ENCODE results near the gene SEPTIN5. TPM values are rescaled to one million over a fixed set of nuclear protein-coding genes. Genes with fewer than 3 reads are reported as not detected.

Gene SEPTIN5
- total RNA-seq, 1 donor from 2014 or later: 7.3 TPM

- no peak overlapping the region for H3K4me3 Mint-ChIP-seq (ENCODE audit: unreplicated experiment)
- peaks cover 16% of the 10 kb centered on the region for H3K27me3 ChIP-seq (ENCODE audit: insufficient read depth, low read length)
- DNase-seq (ENCODE audit: low read depth) (no peak), FAIRE-seq (no peak)
- TF ChIP-seq CTCF (IDR thresholded peaks at IDR 0.05; ENCODE audit: insufficient read depth, low read depth, low read length) (no peak), EZH2 (IDR thresholded peaks at IDR 0.05; ENCODE audit: insufficient read depth, low read length) (no peak)
- peaks cover 1% of the 10 kb centered on the region for H3K36me3 Mint-ChIP-seq (ENCODE audit: low read depth, unreplicated experiment)
- H2AFZ ChIP-seq (ENCODE audit: low read depth, low read length): no peak overlapping the region
- H3K4me2 ChIP-seq (ENCODE audit: low read length): no peak overlapping the region
- H4K20me1 ChIP-seq (ENCODE audit: insufficient read depth, low read length): no peaks in the 10 kb centered on the region
- H3K4me1 Mint-ChIP-seq (ENCODE audit: low read depth, unreplicated experiment): no peaks in the 10 kb centered on the region
- no peak overlapping the region for H3K9ac ChIP-seq (ENCODE audit: low read length)
- no peaks in the 10 kb centered on the region for H3K9me3 ChIP-seq (ENCODE audit: insufficient read depth, low read depth, low read length)
- H3K9me3 Mint-ChIP-seq (ENCODE audit: unreplicated experiment): no peaks in the 10 kb centered on the region
- H3K36me3 ChIP-seq (ENCODE audit: insufficient read depth, low read length): no peaks in the 10 kb centered on the region
- H3K79me2 ChIP-seq (ENCODE audit: insufficient read depth, low read length): no peaks in the 10 kb centered on the region
- no peak overlapping the region for H3K27ac ChIP-seq (ENCODE audit: low read depth, low read length)
- H3K4me3 ChIP-seq (ENCODE audit: insufficient read depth, low read depth, low read length): no peak overlapping the region
- peaks cover 19% of the 10 kb centered on the region for H3K27me3 Mint-ChIP-seq (ENCODE audit: low read depth, unreplicated experiment)
- no peaks in the 10 kb centered on the region for H3K4me1 ChIP-seq (ENCODE audit: insufficient read depth, low read length)
- H3K27ac Mint-ChIP-seq (ENCODE audit: unreplicated experiment): no peak overlapping the region
Observed at GRCh38 chr22:19678949-19679521, 35.3 kb upstream of the SEPTIN5 start.

DNA sequence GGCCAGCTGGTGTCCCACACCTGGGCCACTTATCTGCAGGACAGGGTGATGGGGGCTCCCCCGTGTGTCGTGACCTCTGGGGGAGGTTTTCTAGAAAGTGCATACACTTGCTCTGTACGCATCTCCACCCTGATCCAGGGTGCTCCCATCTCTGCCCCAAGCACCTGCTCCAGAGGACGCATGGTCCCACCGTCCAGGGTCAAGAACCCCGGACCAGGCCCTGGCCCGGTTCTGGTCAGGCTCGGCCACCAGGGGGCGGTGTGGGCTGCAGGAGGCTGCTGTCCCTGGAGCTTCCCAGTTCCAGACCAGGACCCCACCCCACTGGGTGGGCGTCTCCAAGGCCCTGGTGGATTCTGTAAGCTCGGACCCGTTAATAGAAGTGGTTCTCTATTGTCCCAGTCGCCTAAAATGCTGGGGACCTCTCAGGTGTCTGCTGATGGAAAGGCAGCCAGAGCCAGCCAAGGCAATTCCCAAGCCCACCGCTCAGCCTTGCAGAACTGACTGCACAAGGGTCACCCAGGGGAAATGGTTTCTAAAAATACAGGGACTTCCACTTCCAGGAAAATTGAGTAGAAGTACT lies 34.7 kb upstream of the SEPTIN5 start:
- Mint-ChIP-seq H3K36me3 (ENCODE audit: low read depth, unreplicated experiment) (peaks cover 1% of the 10 kb centered on the region), H3K27ac (ENCODE audit: unreplicated experiment) (no peak overlapping the region), H3K4me3 (ENCODE audit: unreplicated experiment) (no peak overlapping the region), H3K4me1 (ENCODE audit: low read depth, unreplicated experiment) (no peaks in the 10 kb centered on the region), H3K9me3 (ENCODE audit: unreplicated experiment) (no peaks in the 10 kb centered on the region), H3K27me3 (ENCODE audit: low read depth, unreplicated experiment) (peaks cover 14% of the 10 kb centered on the region)
- Histone ChIP-seq H2AFZ (ENCODE audit: low read depth, low read length) (no peak overlapping the region), H3K9ac (ENCODE audit: low read length) (no peak overlapping the region), H3K27me3 (ENCODE audit: insufficient read depth, low read length) (peaks cover 13% of the 10 kb centered on the region), H3K27ac (ENCODE audit: low read depth, low read length) (no peak overlapping the region), H3K4me3 (ENCODE audit: insufficient read depth, low read depth, low read length) (no peak overlapping the region), H3K4me2 (ENCODE audit: low read length) (no peak overlapping the region), H4K20me1 (ENCODE audit: insufficient read depth, low read length) (no peaks in the 10 kb centered on the region), H3K79me2 (ENCODE audit: insufficient read depth, low read length) (no peaks in the 10 kb centered on the region), H3K36me3 (ENCODE audit: insufficient read depth, low read length) (no peaks in the 10 kb centered on the region), H3K9me3 (ENCODE audit: insufficient read depth, low read depth, low read length) (no peaks in the 10 kb centered on the region), H3K4me1 (ENCODE audit: insufficient read depth, low read length) (no peaks in the 10 kb centered on the region)
- no peak for FAIRE-seq
- peak; percentile 33 for TF ChIP-seq CTCF (IDR thresholded peaks at IDR 0.05; ENCODE audit: insufficient read depth, low read depth, low read length)
- no peak for TF ChIP-seq EZH2 (IDR thresholded peaks at IDR 0.05; ENCODE audit: insufficient read depth, low read length)
- DNase-seq (ENCODE audit: low read depth): no peak

DNA sequence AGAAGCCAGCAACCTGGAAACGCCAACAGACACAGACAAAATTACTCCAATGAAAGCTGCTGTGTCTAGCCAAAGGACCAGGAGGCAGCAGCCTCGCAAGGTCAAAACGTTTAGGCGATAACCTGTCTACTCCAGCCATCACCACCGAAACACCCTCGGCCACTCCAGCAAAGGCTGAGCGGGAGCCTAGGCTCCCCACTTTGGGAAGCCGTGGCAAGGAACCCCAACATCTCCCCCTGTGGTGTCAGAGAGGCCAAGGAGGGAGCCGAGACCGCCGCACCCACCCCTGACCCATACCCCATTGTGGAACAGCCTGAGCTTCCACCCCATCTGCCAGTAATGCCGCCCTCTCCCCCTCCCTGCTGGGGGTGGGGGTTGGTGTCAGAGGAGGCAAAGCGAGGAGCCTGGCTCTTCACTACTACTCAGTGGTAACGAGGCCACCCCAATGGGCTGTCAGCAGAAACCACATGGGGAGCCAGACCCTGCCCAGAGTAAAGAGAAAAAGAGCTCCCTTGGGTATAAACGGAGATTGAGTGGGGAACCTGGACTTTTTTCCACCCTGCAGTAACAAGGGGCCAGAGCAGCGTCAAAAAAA lies 33.9 kb upstream of the SEPTIN5 start:
- H3K4me1 ChIP-seq (ENCODE audit: insufficient read depth, low read length): no peaks in the 10 kb centered on the region
- Mint-ChIP-seq H3K4me1 (ENCODE audit: low read depth, unreplicated experiment) (no peaks in the 10 kb centered on the region), H3K27me3 (ENCODE audit: low read depth, unreplicated experiment) (peaks cover 7% of the 10 kb centered on the region), H3K27ac (ENCODE audit: unreplicated experiment) (no peak overlapping the region), H3K36me3 (ENCODE audit: low read depth, unreplicated experiment) (peaks cover 1% of the 10 kb centered on the region), H3K4me3 (ENCODE audit: unreplicated experiment) (no peak overlapping the region), H3K9me3 (ENCODE audit: unreplicated experiment) (no peaks in the 10 kb centered on the region)
- H3K4me3 ChIP-seq (ENCODE audit: insufficient read depth, low read depth, low read length): no peak overlapping the region
- no peak overlapping the region for H3K27ac ChIP-seq (ENCODE audit: low read depth, low read length)
- no peak overlapping the region for H3K4me2 ChIP-seq (ENCODE audit: low read length)
- H3K9ac ChIP-seq (ENCODE audit: low read length): no peak overlapping the region
- H3K36me3 ChIP-seq (ENCODE audit: insufficient read depth, low read length): no peaks in the 10 kb centered on the region
- no peak overlapping the region for H2AFZ ChIP-seq (ENCODE audit: low read depth, low read length)
- no peaks in the 10 kb centered on the region for H3K9me3 ChIP-seq (ENCODE audit: insufficient read depth, low read depth, low read length)
- FAIRE-seq (no peak), DNase-seq (ENCODE audit: low read depth) (no peak)
- no peaks in the 10 kb centered on the region for H4K20me1 ChIP-seq (ENCODE audit: insufficient read depth, low read length)
- H3K27me3 ChIP-seq (ENCODE audit: insufficient read depth, low read length): peaks cover 11% of the 10 kb centered on the region
- no peaks in the 10 kb centered on the region for H3K79me2 ChIP-seq (ENCODE audit: insufficient read depth, low read length)
- TF ChIP-seq CTCF (IDR thresholded peaks at IDR 0.05; ENCODE audit: insufficient read depth, low read depth, low read length) (no peak), EZH2 (IDR thresholded peaks at IDR 0.05; ENCODE audit: insufficient read depth, low read length) (no peak)

Data from astrocyte (in vitro differentiated cells and primary cell).